Keratinocyte (primary cell): ENCODE results near the gene DOLPP1. TPM values are rescaled to one million over a fixed set of nuclear protein-coding genes. Genes with fewer than 3 reads are reported as not detected.
"Not testable (repeated sequence)": the region's sequence is repeated elsewhere in the genome, so short reads cannot be mapped to it uniquely, and the experiment has no call there.

Source experiments
- DNase-seq: peaks from one replicate; pipeline ENCODE4 v3.0.0-alpha.2; 2011; ENCODE audit warnings: low read depth, missing footprints, low spot score
- FAIRE-seq: peaks from 2 replicates; lab custom pipeline; 2011; peaks lifted over from hg19 to GRCh38; lab: Jason Lieb, UNC
- H2AFZ ChIP-seq: 2 replicates; pipeline ENCODE4 v1.6.0; 2012; ENCODE audit warnings: low read length, control low read depth, inconsistent platforms; ENCODE audit not compliant: control insufficient read depth
- H3K27ac ChIP-seq: 2 replicates; pipeline ENCODE4 v1.5.1; 2011; ENCODE audit warnings: low read length; ENCODE audit not compliant: control insufficient read depth, insufficient read depth
- H3K27me3 ChIP-seq: 3 replicates; pipeline ENCODE4 v1.6.0; 2011; ENCODE audit warnings: low read length; ENCODE audit not compliant: control insufficient read depth, insufficient read depth; ENCODE audit errors: extremely low read depth
- H3K36me3 ChIP-seq, 2 experiments: 2 replicates in 1 of 2; 3 replicates in 1 of 2; pipeline ENCODE4 v1.5.1; 2011; ENCODE audit warnings: low read length in 2 of 2, mild to moderate bottlenecking in 1 of 2; ENCODE audit not compliant: control insufficient read depth in 2 of 2, insufficient read depth in 2 of 2; ENCODE audit errors: extremely low read depth in 1 of 2
- H3K4me1 ChIP-seq: 3 replicates; pipeline ENCODE4 v1.5.1; 2011; ENCODE audit warnings: low read length; ENCODE audit not compliant: control insufficient read depth, insufficient read depth; ENCODE audit errors: extremely low read depth
- H3K4me2 ChIP-seq: 3 replicates; pipeline ENCODE4 v1.6.0; 2011; ENCODE audit warnings: low read depth, low read length; ENCODE audit not compliant: control insufficient read depth, insufficient read depth; ENCODE audit errors: extremely low read depth
- H3K4me3 ChIP-seq, 3 experiments: fragments of 200-600 bp in 1 of 3; sonication (generic) in 1 of 3; 2 replicates in 2 of 3; 3 replicates in 1 of 3; pipeline ENCODE4 v1.5.1; 2011 to 2016; ENCODE audit warnings: low read length in 3 of 3, mild to moderate bottlenecking in 3 of 3, control low read depth in 2 of 3, inconsistent platforms in 1 of 3, low read depth in 1 of 3, mixed read lengths in 1 of 3, mixed run types in 1 of 3, moderate library complexity in 1 of 3; ENCODE audit not compliant: control insufficient read depth in 2 of 3, insufficient read depth in 2 of 3; ENCODE audit errors: extremely low read depth in 1 of 3
- H3K79me2 ChIP-seq: 2 replicates; pipeline ENCODE4 v1.6.0; 2012; ENCODE audit warnings: low read length; ENCODE audit not compliant: control insufficient read depth, insufficient read depth
- H3K9ac ChIP-seq: 3 replicates; pipeline ENCODE4 v1.6.0; 2011; ENCODE audit warnings: low read length; ENCODE audit not compliant: control insufficient read depth, insufficient read depth; ENCODE audit errors: extremely low read depth
- H3K9me1 ChIP-seq: 3 replicates; pipeline ENCODE4 v1.6.0; 2011; ENCODE audit warnings: low read length; ENCODE audit not compliant: control insufficient read depth, insufficient read depth; ENCODE audit errors: extremely low read depth
- H3K9me3 ChIP-seq: 2 replicates; pipeline ENCODE4 v1.5.1; 2012; ENCODE audit warnings: low read depth, low read length; ENCODE audit not compliant: control insufficient read depth
- H4K20me1 ChIP-seq: 3 replicates; pipeline ENCODE4 v1.6.0; 2011; ENCODE audit warnings: low read length; ENCODE audit not compliant: control insufficient read depth, insufficient read depth; ENCODE audit errors: extremely low read depth
- CTCF ChIP-seq, 3 experiments: IDR thresholded peaks in 1 of 3; conservative IDR thresholded peaks in 1 of 3; optimal IDR thresholded peaks in 1 of 3; 2 replicates in 2 of 3; 3 replicates in 1 of 3; pipeline versions ENCODE3 to v1.5.1; 2011; ENCODE audit warnings: low read length in 3 of 3, mild to moderate bottlenecking in 3 of 3, moderate library complexity in 2 of 3, control low read depth in 1 of 3, inconsistent platforms in 1 of 3; ENCODE audit not compliant: insufficient read depth in 2 of 3; ENCODE audit errors: extremely low read depth in 1 of 3
- EZH2 ChIP-seq: IDR thresholded peaks from one replicate; pipeline ENCODE4 v1.6.1; 2012; ENCODE audit warnings: inconsistent platforms, mild to moderate bottlenecking, low read length, moderate library complexity
- dilution Hi-C: fragments of 300-500 bp; cut with MboI; formaldehyde crosslinking; loops from one replicate; pipeline ENCODE4 v1.7.0; 2020; ENCODE audit warnings: low sequenced_read_pairs; ENCODE audit not compliant: extremely low pct_ligation_motif_present
- polyA plus RNA-seq, 5 experiments: library from polyadenylated mRNA; depleted of rRNA in 3 of 5; stranded (reverse) in 3 of 5; stranded (forward) in 1 of 5; unstranded in 1 of 5; fragments of >200 nt; gene quantifications; 1 replicate in 1 of 5; 2 replicates in 3 of 5; 3 replicates in 1 of 5; pipeline versions ENCODE4 v1.2.1 to v1.2.3, GENCODE V29; 2011 to 2012; ENCODE audit warnings: missing spikeins in 2 of 5, low read depth in 1 of 5, low replicate concordance in 1 of 5

The DOLPP1 gene
- polyA plus RNA-seq, 1 donor (not counting 4 experiments of a cell fraction or from before 2014, with no cell fraction given): 14.2 TPM

GRCh38 chr9:129032541-129033159 is 48.3 kb upstream of the DOLPP1 start:
- FAIRE-seq (no peak), DNase-seq (no peak)
- no peak overlapping the region for H3K4me3 ChIP-seq
- H2AFZ ChIP-seq: no peak overlapping the region
- dilution Hi-C loops: no loop called here
- H3K27me3 ChIP-seq: no peaks in the 10 kb centered on the region
- H4K20me1 ChIP-seq: no peaks in the 10 kb centered on the region
- H3K4me2 ChIP-seq: no peak overlapping the region
- H3K79me2 ChIP-seq: peaks cover 12% of the 10 kb centered on the region
- H3K27ac ChIP-seq: no peak overlapping the region
- H3K36me3 ChIP-seq: no peaks in the 10 kb centered on the region
- no peak for TF ChIP-seq EZH2
- no peak for TF ChIP-seq CTCF (optimal IDR thresholded peaks at IDR 0.05 in 1 of 3, IDR thresholded peaks at IDR 0.05 in 1 of 3, conservative IDR thresholded peaks at IDR 0.05 in 1 of 3; ENCODE audit: extremely low read depth in 1 of 3, insufficient read depth in 2 of 3, low read length in 3 of 3)
- peaks cover 22% of the 10 kb centered on the region for H3K4me1 ChIP-seq
- no peaks in the 10 kb centered on the region for H3K9me3 ChIP-seq
- H3K9me1 ChIP-seq: peaks cover 4% of the 10 kb centered on the region
- H3K9ac ChIP-seq: no peak overlapping the region

- Histone ChIP-seq H3K4me1 (peaks cover 28% of the 10 kb centered on the region), H3K9ac (no peak overlapping the region), H3K27ac (no peak overlapping the region), H3K9me3 (no peaks in the 10 kb centered on the region), H2AFZ (no peak overlapping the region), H3K36me3 (no peaks in the 10 kb centered on the region), H3K4me2 (no peak overlapping the region), H3K27me3 (no peaks in the 10 kb centered on the region), H3K9me1 (peaks cover 4% of the 10 kb centered on the region), H3K4me3 (no peak overlapping the region), H3K79me2 (peaks cover 15% of the 10 kb centered on the region), H4K20me1 (no peaks in the 10 kb centered on the region)
- TF ChIP-seq CTCF (optimal IDR thresholded peaks at IDR 0.05 in 1 of 3, IDR thresholded peaks at IDR 0.05 in 1 of 3, conservative IDR thresholded peaks at IDR 0.05 in 1 of 3; ENCODE audit: extremely low read depth in 1 of 3, insufficient read depth in 2 of 3, low read length in 3 of 3) (no peak), EZH2 (no peak)
- FAIRE-seq: no peak
- no peak for DNase-seq
- dilution Hi-C loops: no loop called here
Observed at GRCh38 chr9:129033216-129033615, 47.7 kb upstream of the DOLPP1 start.

DNA sequence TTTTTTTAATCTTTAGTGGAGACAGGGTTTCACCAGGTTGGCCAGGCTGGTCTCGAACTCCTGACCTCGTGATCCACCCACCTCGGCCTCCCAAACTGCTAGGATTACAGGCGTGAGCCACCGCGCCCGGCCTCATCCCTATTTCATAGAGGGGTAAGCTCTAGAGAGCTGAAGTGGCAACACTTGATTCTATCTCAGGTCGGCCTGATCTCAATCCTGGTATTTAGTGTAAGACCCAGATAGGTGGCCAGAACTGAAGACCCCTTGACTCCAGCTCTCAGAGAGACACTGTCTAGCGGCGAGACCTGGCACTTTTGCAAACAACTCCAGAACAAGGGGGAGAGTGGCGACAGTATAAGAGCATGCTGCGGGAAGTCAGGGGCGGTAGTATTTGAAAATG is 45.1 kb upstream of the DOLPP1 start:
- dilution Hi-C loops, H3K9me1 ChIP-seq, H4K20me1 ChIP-seq, FAIRE-seq, H3K36me3 ChIP-seq, DNase-seq, H3K9me3 ChIP-seq, H3K27me3 ChIP-seq: not testable (repeated sequence)
- Histone ChIP-seq H3K27ac (peak overlapping the region; percentile 49), H3K79me2 (peaks cover 26% of the 10 kb centered on the region), H3K4me2 (peak overlapping the region; percentile 93), H3K4me3 (peak overlapping the region; percentile 14 to 93 (median 93)), H2AFZ (peak overlapping the region; percentile 99), H3K9ac (peak overlapping the region; percentile 62), H3K4me1 (peaks cover 17% of the 10 kb centered on the region)
